MM.1S (cell line): ENCODE measurements around the gene ELP5.

Source experiments
- DNase-seq: peaks from one replicate; pipeline ENCODE4 v3.0.0-alpha.2; 2015
- H2AFZ ChIP-seq: fragments of 300-600 bp; sonication (generic); 2 replicates; pipeline ENCODE4 v1.6.0; 2016; ENCODE audit warnings: antibody characterized with exemption, low read length
- H3F3A ChIP-seq: fragments of 300-600 bp; sonication (generic); 2 replicates; pipeline ENCODE4 v1.6.1; 2016; ENCODE audit warnings: mild to moderate bottlenecking, antibody characterized with exemption, low read length, moderate library complexity, mixed read lengths; ENCODE audit not compliant: insufficient read depth
- H3K27ac ChIP-seq: fragments of 300-600 bp; sonication (generic); 2 replicates; pipeline ENCODE4 v1.5.1; 2016; ENCODE audit warnings: mild to moderate bottlenecking, low read length
- H3K27me3 ChIP-seq: fragments of 300-600 bp; sonication (generic); replicated peaks from 2 replicates; pipeline ENCODE4 v1.6.0; 2016; ENCODE audit warnings: low read length; ENCODE audit not compliant: insufficient read depth
- H3K36me3 ChIP-seq: fragments of 300-600 bp; sonication (generic); replicated peaks from 2 replicates; pipeline ENCODE4 v1.6.1; 2016; ENCODE audit warnings: mild to moderate bottlenecking, low read length, mixed read lengths; ENCODE audit not compliant: insufficient read depth
- H3K4me1 ChIP-seq: fragments of 300-600 bp; sonication (generic); 2 replicates; pipeline ENCODE4 v1.6.1; 2016; ENCODE audit warnings: low read length, mixed read lengths
- H3K4me2 ChIP-seq: fragments of 300-600 bp; sonication (generic); 2 replicates; pipeline ENCODE4 v1.6.0; 2016; ENCODE audit warnings: low read depth, low read length
- H3K4me3 ChIP-seq: fragments of 300-600 bp; sonication (generic); 2 replicates; pipeline ENCODE4 v1.5.1; 2016; ENCODE audit warnings: low read length, mixed read lengths
- H3K79me2 ChIP-seq: fragments of 300-600 bp; sonication (generic); 2 replicates; pipeline ENCODE4 v1.6.1; 2016; ENCODE audit warnings: mixed run types, low read length, mixed read lengths
- H3K9ac ChIP-seq: fragments of 300-600 bp; sonication (generic); 2 replicates; pipeline ENCODE4 v1.6.1; 2016; ENCODE audit warnings: low read length, mixed read lengths
- H3K9me2 ChIP-seq: fragments of 300-600 bp; sonication (generic); replicated peaks from 2 replicates; pipeline ENCODE4 v1.6.1; 2016; ENCODE audit warnings: mild to moderate bottlenecking, low read length, mixed read lengths; ENCODE audit not compliant: insufficient read depth
- H3K9me3 ChIP-seq: fragments of 300-600 bp; sonication (generic); replicated peaks from 2 replicates; pipeline ENCODE4 v1.6.1; 2016; ENCODE audit warnings: mild to moderate bottlenecking, low read length, mixed read lengths; ENCODE audit not compliant: insufficient read depth
- H4K20me1 ChIP-seq: fragments of 300-600 bp; sonication (generic); 2 replicates; pipeline ENCODE4 v1.6.1; 2016; ENCODE audit warnings: mild to moderate bottlenecking, low read length, moderate library complexity, mixed read lengths; ENCODE audit not compliant: insufficient read depth
- EZH2 ChIP-seq: fragments of 300-600 bp; sonication (generic); optimal IDR thresholded peaks from 2 replicates; pipeline ENCODE3; 2017; ENCODE audit warnings: low read depth, mild to moderate bottlenecking, antibody characterized with exemption, low read length, mixed read lengths
- EZH2phosphoT487 ChIP-seq: fragments of 300-600 bp; sonication (generic); IDR thresholded peaks from 2 replicates; pipeline ENCODE4 v1.6.1; 2018; ENCODE audit warnings: antibody characterized with exemption, low read length
- TF ChIP-seq, protein P1 (sequence below): fragments of 300-600 bp; sonication (generic); IDR thresholded peaks from 2 replicates; pipeline ENCODE4 v1.5.1; 2016; ENCODE audit warnings: antibody characterized with exemption, low read length, mixed read lengths

ELP5 gene

DNA sequence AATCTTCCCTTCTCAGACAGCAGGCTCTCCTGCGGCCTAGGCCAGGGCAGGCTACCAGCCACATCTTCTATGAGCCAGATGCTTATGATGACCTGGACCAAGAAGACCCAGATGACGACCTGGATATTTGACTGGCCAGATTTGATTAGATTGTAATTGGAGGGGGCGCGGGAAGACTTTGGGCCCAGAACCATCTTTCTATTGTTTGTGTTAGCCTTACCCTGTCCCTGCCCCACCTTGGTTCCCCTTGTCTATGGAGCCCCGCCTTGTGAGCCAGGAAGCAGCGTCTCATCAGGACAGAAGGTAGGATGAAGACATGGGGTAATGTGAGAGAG is 7.5 kb downstream of the ELP5 start:
- H3F3A ChIP-seq, result no peaks in the 10 kb centered on the region
- H3K27ac ChIP-seq, result no peak overlapping the region
- H2AFZ ChIP-seq, result no peak overlapping the region
- TF ChIP-seq, protein P1, sequence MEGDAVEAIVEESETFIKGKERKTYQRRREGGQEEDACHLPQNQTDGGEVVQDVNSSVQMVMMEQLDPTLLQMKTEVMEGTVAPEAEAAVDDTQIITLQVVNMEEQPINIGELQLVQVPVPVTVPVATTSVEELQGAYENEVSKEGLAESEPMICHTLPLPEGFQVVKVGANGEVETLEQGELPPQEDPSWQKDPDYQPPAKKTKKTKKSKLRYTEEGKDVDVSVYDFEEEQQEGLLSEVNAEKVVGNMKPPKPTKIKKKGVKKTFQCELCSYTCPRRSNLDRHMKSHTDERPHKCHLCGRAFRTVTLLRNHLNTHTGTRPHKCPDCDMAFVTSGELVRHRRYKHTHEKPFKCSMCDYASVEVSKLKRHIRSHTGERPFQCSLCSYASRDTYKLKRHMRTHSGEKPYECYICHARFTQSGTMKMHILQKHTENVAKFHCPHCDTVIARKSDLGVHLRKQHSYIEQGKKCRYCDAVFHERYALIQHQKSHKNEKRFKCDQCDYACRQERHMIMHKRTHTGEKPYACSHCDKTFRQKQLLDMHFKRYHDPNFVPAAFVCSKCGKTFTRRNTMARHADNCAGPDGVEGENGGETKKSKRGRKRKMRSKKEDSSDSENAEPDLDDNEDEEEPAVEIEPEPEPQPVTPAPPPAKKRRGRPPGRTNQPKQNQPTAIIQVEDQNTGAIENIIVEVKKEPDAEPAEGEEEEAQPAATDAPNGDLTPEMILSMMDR, result no peak
- TF ChIP-seq EZH2phosphoT487, result no peak
- TF ChIP-seq EZH2, result no peak
- no peaks in the 10 kb centered on the region for H3K9me3 ChIP-seq
- DNase-seq, result no peak
- H3K27me3 ChIP-seq, result peaks cover 40% of the 10 kb centered on the region
- H3K4me1 ChIP-seq, result peaks cover 4% of the 10 kb centered on the region; the same call in 1 of the 2 replicates
- H3K4me3 ChIP-seq, result no peak overlapping the region
- H3K79me2 ChIP-seq, result no peaks in the 10 kb centered on the region
- no peak overlapping the region for H3K9ac ChIP-seq
- no peaks in the 10 kb centered on the region for H3K9me2 ChIP-seq
- H4K20me1 ChIP-seq, result no peaks in the 10 kb centered on the region
- H3K4me2 ChIP-seq, result no peak overlapping the region
- H3K36me3 ChIP-seq, result 0 out of 2 replicates have a peak, but pooled peaks cover under 1% of the 10 kb centered on the region

DNA sequence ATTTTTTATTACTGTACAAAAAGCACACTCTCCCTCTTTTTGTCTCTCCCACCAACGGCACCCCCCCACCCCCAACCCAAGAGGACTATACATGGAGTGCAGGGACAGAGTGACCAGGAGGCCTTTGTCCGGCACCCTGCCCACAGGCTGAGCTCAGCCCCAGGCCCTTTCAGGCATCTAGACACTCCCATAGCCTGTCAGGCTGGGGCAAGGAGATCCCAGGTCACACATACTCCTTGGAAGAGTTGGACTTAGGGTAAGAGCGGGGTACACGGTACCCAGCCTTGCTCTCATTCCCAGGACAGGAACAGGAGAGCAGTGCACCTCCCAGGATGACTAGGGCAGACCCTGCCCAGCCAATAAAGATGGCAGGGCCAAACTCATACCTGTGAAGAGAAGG is 8.1 kb downstream of the ELP5 start:
- H3K27ac ChIP-seq, result no peak overlapping the region
- H3K9ac ChIP-seq, result no peak overlapping the region
- no peak overlapping the region for H3K4me3 ChIP-seq

DNA sequence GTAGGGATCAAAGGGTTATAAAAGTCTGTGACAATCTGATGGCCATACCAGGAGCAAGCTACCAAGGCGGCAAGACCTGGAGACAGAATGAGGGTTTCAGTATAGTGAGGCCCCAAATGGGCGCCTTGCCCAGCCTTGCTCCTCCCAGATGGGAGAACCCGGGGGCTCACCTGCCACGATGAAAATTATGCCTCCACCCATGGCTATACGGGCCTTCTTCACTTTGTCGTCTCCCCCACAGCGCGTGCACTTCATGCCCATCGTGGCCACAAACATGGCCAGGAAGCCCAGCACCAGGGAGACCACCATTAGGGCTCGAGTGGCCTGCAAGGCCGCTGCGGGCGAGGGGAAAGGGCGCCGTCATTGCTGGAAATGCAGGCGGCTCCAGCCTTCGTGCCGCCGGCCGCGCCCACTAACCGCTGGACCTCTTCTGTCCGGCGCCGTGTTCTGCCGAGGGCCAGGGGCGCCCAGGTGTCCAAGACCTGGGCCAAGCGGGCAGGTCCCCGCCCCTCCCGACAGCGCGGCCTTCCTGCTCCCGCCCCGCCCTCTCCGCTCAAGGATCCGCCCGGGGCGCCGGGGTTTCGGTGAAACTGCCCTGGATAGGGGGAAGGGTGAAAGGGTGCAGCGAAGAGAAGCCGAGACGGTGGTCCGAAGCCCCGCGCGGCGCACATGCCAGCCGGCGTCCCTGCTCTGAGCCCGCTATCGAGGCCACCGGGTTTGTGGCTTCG is 8.8 kb downstream of the ELP5 start:
- H3K4me1 ChIP-seq, result peaks cover 4% of the 10 kb centered on the region; the same call in 1 of the 2 replicates
- peak overlapping the region; percentile 61 for H2AFZ ChIP-seq
- DNase-seq, result no peak

More for the DNA sequence above, 8.1 kb downstream of the ELP5 start:
- no peak for DNase-seq
- Histone ChIP-seq H3K9me2 (no peaks in the 10 kb centered on the region), H3K4me1 (peaks cover 4% of the 10 kb centered on the region; the same call in 1 of the 2 replicates), H3K9me3 (no peaks in the 10 kb centered on the region), H3K36me3 (no peaks in the 10 kb centered on the region), H3K4me2 (no peak overlapping the region), H3K79me2 (no peaks in the 10 kb centered on the region), H4K20me1 (no peaks in the 10 kb centered on the region), H3F3A (no peaks in the 10 kb centered on the region), H3K27me3 (peaks cover 42% of the 10 kb centered on the region), H2AFZ (no peak overlapping the region)
- TF ChIP-seq, protein P1, result no peak
- TF ChIP-seq EZH2phosphoT487, result no peak
- no peak for TF ChIP-seq EZH2

More for the DNA sequence above, 8.8 kb downstream of the ELP5 start:
- Histone ChIP-seq H3K4me2 (peak overlapping the region; percentile 70), H3K27me3 (peaks cover 48% of the 10 kb centered on the region), H3K9me3 (no peaks in the 10 kb centered on the region), H3K4me3 (peak overlapping the region; percentile 42), H3K36me3 (no peaks in the 10 kb centered on the region), H3F3A (no peaks in the 10 kb centered on the region), H4K20me1 (no peaks in the 10 kb centered on the region), H3K27ac (no peak overlapping the region), H3K79me2 (no peaks in the 10 kb centered on the region), H3K9ac (no peak overlapping the region), H3K9me2 (no peaks in the 10 kb centered on the region)
- TF ChIP-seq EZH2, result no peak
- TF ChIP-seq, protein P1, result no peak
- TF ChIP-seq EZH2phosphoT487, result no peak
